Neuronal stem cell (in vitro differentiated cells): ENCODE results near the gene TPD52L1.

Source experiments
- DNase-seq: peaks from one replicate; pipeline ENCODE4 v3.0.0-alpha.2; 2013; ENCODE audit warnings: low spot score
- H2AFZ ChIP-seq: one replicate; pipeline ENCODE4 v1.6.1; 2013; ENCODE audit warnings: mild to moderate bottlenecking, low read length, inconsistent platforms
- H2AK5ac ChIP-seq: 2 replicates; pipeline ENCODE4 v1.6.1; 2013; ENCODE audit warnings: low read depth, mild to moderate bottlenecking, inconsistent platforms, low read length, moderate library complexity, mixed read lengths
- H2BK120ac ChIP-seq: 2 replicates; pipeline ENCODE4 v1.6.1; 2013; ENCODE audit warnings: low read depth, mild to moderate bottlenecking, inconsistent platforms, low read length, moderate library complexity, mixed read lengths
- H2BK12ac ChIP-seq: one replicate; pipeline ENCODE4 v1.6.1; 2013; ENCODE audit warnings: low read length, inconsistent platforms
- H2BK15ac ChIP-seq: 2 replicates; pipeline ENCODE4 v1.6.1; 2013; ENCODE audit warnings: mild to moderate bottlenecking, low read length, inconsistent platforms, mixed read lengths
- H2BK5ac ChIP-seq: one replicate; pipeline ENCODE4 v1.6.1; 2013; ENCODE audit warnings: inconsistent platforms, mild to moderate bottlenecking, low read length, moderate library complexity
- H3K14ac ChIP-seq: one replicate; pipeline ENCODE4 v1.6.1; 2013; ENCODE audit warnings: low read length, inconsistent platforms
- H3K18ac ChIP-seq: 2 replicates; pipeline ENCODE4 v1.6.1; 2013; ENCODE audit warnings: low read length, inconsistent platforms
- H3K23ac ChIP-seq: 2 replicates; pipeline ENCODE4 v1.6.1; 2013; ENCODE audit warnings: low read depth, mild to moderate bottlenecking, mixed read lengths, low read length, inconsistent platforms; ENCODE audit not compliant: poor library complexity
- H3K27ac ChIP-seq: replicated peaks from 3 replicates; pipeline ENCODE4 v1.5.1; 2013; ENCODE audit warnings: low read length, inconsistent platforms
- H3K27me3 ChIP-seq, 3 experiments: 2 replicates each; pipeline ENCODE4 v1.6.1; 2013; ENCODE audit warnings: low read length in 3 of 3, mild to moderate bottlenecking in 2 of 3, inconsistent platforms in 1 of 3, low read depth in 1 of 3, mixed read lengths in 1 of 3, moderate library complexity in 1 of 3; ENCODE audit not compliant: control insufficient read depth in 3 of 3, insufficient read depth in 3 of 3
- H3K36me3 ChIP-seq, 2 donors: replicated peaks in 1 of 2; 2 replicates each; pipeline ENCODE4 v1.6.1; 2013; ENCODE audit warnings: low read length in 2 of 2; ENCODE audit not compliant: control insufficient read depth in 2 of 2, insufficient read depth in 2 of 2
- H3K4ac ChIP-seq: 2 replicates; pipeline ENCODE4 v1.6.1; 2013; ENCODE audit warnings: inconsistent platforms, mild to moderate bottlenecking, low read length, moderate library complexity
- H3K4me1 ChIP-seq, 2 donors: 1 replicate in 1 of 2; 2 replicates in 1 of 2; pipeline ENCODE4 v1.6.1; 2013; ENCODE audit warnings: low read length in 2 of 2, low read depth in 1 of 2; ENCODE audit not compliant: control insufficient read depth in 2 of 2, insufficient read depth in 1 of 2
- H3K4me2 ChIP-seq: one replicate; pipeline ENCODE4 v1.6.1; 2013; ENCODE audit warnings: mild to moderate bottlenecking, low read length, inconsistent platforms; ENCODE audit not compliant: insufficient read depth, poor library complexity, severe bottlenecking
- H3K4me3 ChIP-seq, 2 donors: 2 replicates each; pipeline ENCODE4 v1.5.1; 2013; ENCODE audit warnings: low read length in 2 of 2, mild to moderate bottlenecking in 2 of 2, inconsistent platforms in 1 of 2, moderate library complexity in 1 of 2
- H3K79me1 ChIP-seq: one replicate; pipeline ENCODE4 v1.6.1; 2013; ENCODE audit warnings: low read depth, mild to moderate bottlenecking, inconsistent platforms, low read length, moderate library complexity
- H3K9ac ChIP-seq: one replicate; pipeline ENCODE4 v1.6.1; 2013; ENCODE audit warnings: mild to moderate bottlenecking, low read depth, low read length, inconsistent platforms; ENCODE audit not compliant: poor library complexity
- H3K9me3 ChIP-seq, 2 donors: replicated peaks in 1 of 2; 2 replicates each; pipeline versions ENCODE3 to v1.6.1; 2013; ENCODE audit warnings: low read length in 2 of 2, mild to moderate bottlenecking in 2 of 2, inconsistent platforms in 1 of 2, low read depth in 1 of 2, mixed read lengths in 1 of 2, moderate library complexity in 1 of 2; ENCODE audit not compliant: control insufficient read depth in 2 of 2, insufficient read depth in 1 of 2
- H4K8ac ChIP-seq: one replicate; pipeline ENCODE4 v1.6.1; 2013; ENCODE audit warnings: low read depth, mild to moderate bottlenecking, inconsistent platforms, low read length, moderate library complexity
- H4K91ac ChIP-seq: one replicate; pipeline ENCODE4 v1.6.1; 2013; ENCODE audit warnings: low read length, low read depth, mild to moderate bottlenecking, inconsistent platforms; ENCODE audit not compliant: poor library complexity
- WGBS, 2 donors: extraction: QIAGEN DNeasy Blood & Tissue Kit; methylation state at CpG; one replicate each; pipeline ENCODE4 v1.1.7; 2013; ENCODE audit warnings: missing lambda C conversion rate in 2 of 2, mixed read lengths in 1 of 2; ENCODE audit not compliant: insufficient read length in 2 of 2, insufficient replicate concordance in 1 of 2; ENCODE audit errors: extremely low coverage in 2 of 2; 5-methylcytosine and 5-hydroxymethylcytosine counted together

The TPD52L1 gene

DNA sequence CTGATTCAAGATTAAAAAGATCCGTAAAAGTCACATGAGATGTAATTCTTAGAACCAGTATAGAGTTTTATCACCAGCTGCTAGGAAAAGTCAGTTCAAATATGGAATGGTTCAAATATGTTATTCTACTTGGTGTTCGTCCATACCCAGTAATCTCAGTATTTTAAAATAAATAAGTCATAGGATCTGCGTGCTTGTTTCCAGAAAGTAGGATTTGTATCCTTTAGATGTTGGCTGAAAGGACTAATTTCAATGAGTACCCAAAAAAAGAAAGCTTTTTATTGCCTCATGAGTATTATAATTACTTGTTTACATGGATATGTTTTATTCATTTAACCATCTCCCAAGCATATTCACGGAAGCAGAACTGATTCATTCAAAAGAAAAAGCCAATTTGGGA, 12.2 kb downstream of the TPD52L1 start:
- WGBS, 2 donors, result no CpG with 5 or more reads among the region's 4 CpGs
- Histone ChIP-seq H2AFZ (no peak overlapping the region), H3K18ac (no peak overlapping the region), H3K36me3 (no peaks in the 10 kb centered on the region), H3K4me3 (no peak overlapping the region), H2BK15ac (no peak overlapping the region), H3K9ac (no peak overlapping the region), H3K14ac (no peak overlapping the region), H2BK12ac (no peak overlapping the region), H2BK5ac (no peak overlapping the region), H3K27me3 (peaks cover 0 to 14% (median 0%) of the 10 kb centered on the region in 3 experiments), H4K8ac (no peak overlapping the region), H3K27ac (no peak overlapping the region), H3K4me1 (no peaks in the 10 kb centered on the region), H2BK120ac (no peak overlapping the region), H3K4me2 (no peak overlapping the region), H3K9me3 (no peaks in the 10 kb centered on the region), H3K23ac (no peak overlapping the region), H3K79me1 (no peaks in the 10 kb centered on the region), H2AK5ac (no peak overlapping the region), H3K4ac (no peak overlapping the region), H4K91ac (no peak overlapping the region)
- DNase-seq, result no peak

DNA sequence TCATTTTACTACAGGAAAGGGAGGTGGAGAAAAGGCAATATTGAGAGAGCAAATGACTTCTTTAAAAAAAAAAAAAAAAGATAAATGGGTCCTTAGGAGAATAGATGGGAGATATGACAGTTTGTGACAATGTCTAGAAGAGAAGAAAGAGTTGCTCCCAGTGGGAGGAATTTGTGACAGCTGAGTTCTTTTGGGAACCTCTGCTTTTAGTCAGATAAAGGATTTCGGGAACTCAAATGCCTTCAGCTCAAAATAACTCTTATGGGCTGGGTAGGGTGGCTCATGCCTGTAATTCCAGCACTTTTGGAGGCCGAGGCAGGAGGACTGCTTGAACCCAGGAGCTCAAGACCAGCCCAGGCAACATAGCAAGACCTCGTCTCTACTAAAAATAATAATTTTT, 13.1 kb downstream of the TPD52L1 start:
- no peak overlapping the region for H3K18ac ChIP-seq
- H3K4me1 ChIP-seq, result no peaks in the 10 kb centered on the region
- H2BK15ac ChIP-seq, result no peak overlapping the region
- no peak overlapping the region for H3K27ac ChIP-seq
- H2BK120ac ChIP-seq, result no peak overlapping the region
- no peak overlapping the region for H3K4me3 ChIP-seq
- H3K9ac ChIP-seq, result no peak overlapping the region
- H3K4ac ChIP-seq, result no peak overlapping the region
- H3K9me3 ChIP-seq, result no peaks in the 10 kb centered on the region
- no peak overlapping the region for H3K23ac ChIP-seq
- no peak overlapping the region for H2AFZ ChIP-seq
- no peak overlapping the region for H2BK12ac ChIP-seq
- H3K27me3 ChIP-seq, result peaks cover 0 to 14% (median 0%) of the 10 kb centered on the region in 3 experiments
- no peak for DNase-seq
- H3K4me2 ChIP-seq, result no peak overlapping the region
- H3K36me3 ChIP-seq, result no peaks in the 10 kb centered on the region
- no CpG with 5 or more reads among the region's 3 CpGs for WGBS, 2 donors
- no peak overlapping the region for H2BK5ac ChIP-seq
- no peak overlapping the region for H2AK5ac ChIP-seq
- no peak overlapping the region for H4K91ac ChIP-seq
- no peaks in the 10 kb centered on the region for H3K79me1 ChIP-seq
- no peak overlapping the region for H3K14ac ChIP-seq
- no peak overlapping the region for H4K8ac ChIP-seq

DNA sequence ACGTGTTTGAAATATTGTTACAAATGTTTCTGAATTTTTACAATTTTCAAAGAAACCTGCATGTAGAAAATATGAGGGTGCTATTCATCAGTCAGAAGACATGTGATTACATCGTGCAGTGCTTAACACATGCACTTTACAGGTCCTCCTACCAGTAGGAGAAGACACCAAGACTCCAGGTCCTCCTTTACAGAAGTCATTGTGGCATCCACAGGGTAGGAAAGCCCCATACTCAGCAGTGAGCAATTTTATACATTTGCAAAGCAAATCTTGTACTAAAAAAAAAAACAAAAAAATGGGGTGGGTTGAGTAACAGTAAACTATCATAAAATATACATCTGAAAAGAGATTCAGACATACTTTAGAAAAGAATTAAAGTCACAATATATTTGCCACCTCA, 14.0 kb downstream of the TPD52L1 start:
- no peak overlapping the region for H3K14ac ChIP-seq
- no CpG with 5 or more reads among the region's 2 CpGs for WGBS, 2 donors
- no peak for DNase-seq
- H3K27me3 ChIP-seq, result peaks cover 0 to 14% (median 0%) of the 10 kb centered on the region in 3 experiments
- H3K23ac ChIP-seq, result no peak overlapping the region
- no peak overlapping the region for H2BK15ac ChIP-seq
- no peak overlapping the region for H3K4me2 ChIP-seq
- H3K36me3 ChIP-seq, result no peaks in the 10 kb centered on the region
- no peak overlapping the region for H2AK5ac ChIP-seq
- H3K4me1 ChIP-seq, result no peaks in the 10 kb centered on the region
- H4K8ac ChIP-seq, result no peak overlapping the region
- H3K18ac ChIP-seq, result no peak overlapping the region
- no peaks in the 10 kb centered on the region for H3K9me3 ChIP-seq
- no peak overlapping the region for H3K4me3 ChIP-seq
- H2AFZ ChIP-seq, result no peak overlapping the region
- no peak overlapping the region for H2BK5ac ChIP-seq
- H3K9ac ChIP-seq, result no peak overlapping the region
- H2BK12ac ChIP-seq, result no peak overlapping the region
- no peak overlapping the region for H3K4ac ChIP-seq
- H3K79me1 ChIP-seq, result no peaks in the 10 kb centered on the region
- H4K91ac ChIP-seq, result no peak overlapping the region
- H2BK120ac ChIP-seq, result no peak overlapping the region
- H3K27ac ChIP-seq, result no peak overlapping the region

DNA sequence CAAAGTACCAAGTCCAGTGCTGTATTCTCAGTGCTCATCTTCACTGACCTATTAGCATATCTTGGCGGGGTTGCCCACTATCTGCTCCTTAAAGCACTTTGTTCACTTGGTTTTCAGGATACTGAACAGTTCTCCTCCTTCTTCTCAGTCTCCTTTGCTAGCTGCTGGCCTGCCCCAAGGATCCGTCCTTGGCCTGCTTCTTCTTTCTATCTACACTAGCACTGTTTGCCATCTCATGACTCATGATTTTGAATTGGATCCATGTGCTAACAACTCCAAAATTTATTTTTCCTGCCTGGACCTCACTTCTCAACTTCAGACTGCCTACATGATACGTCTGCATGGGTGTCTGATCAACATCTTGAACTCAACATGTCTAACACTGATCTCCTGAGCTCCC, 15.5 kb downstream of the TPD52L1 start:
- Histone ChIP-seq H3K4me2 (no peak overlapping the region), H3K9me3 (no peaks in the 10 kb centered on the region), H3K14ac (no peak overlapping the region), H2BK5ac (no peak overlapping the region), H3K23ac (no peak overlapping the region), H3K4me1 (no peaks in the 10 kb centered on the region), H2AK5ac (no peak overlapping the region), H3K9ac (no peak overlapping the region), H3K27me3 (peaks cover 0 to 14% (median 0%) of the 10 kb centered on the region in 3 experiments), H3K18ac (no peak overlapping the region), H2BK120ac (no peak overlapping the region), H2BK15ac (no peak overlapping the region), H4K8ac (no peak overlapping the region), H3K4ac (no peak overlapping the region), H3K36me3 (no peaks in the 10 kb centered on the region), H3K79me1 (no peaks in the 10 kb centered on the region), H3K27ac (no peak overlapping the region), H2BK12ac (no peak overlapping the region), H4K91ac (no peak overlapping the region), H3K4me3 (no peak overlapping the region), H2AFZ (no peak overlapping the region)
- DNase-seq, result no peak
- no CpG with 5 or more reads among the region's 3 CpGs for WGBS, 2 donors
